GM18951 (cell line): ENCODE results near the gene ZSCAN23.
"Not testable (repeated sequence)": the region's sequence is repeated elsewhere in the genome, so short reads cannot be mapped to it uniquely, and the experiment has no call there.

Experiments
- POLR2A ChIP-seq: IDR thresholded peaks from 4 replicates; pipeline ENCODE4 v1.6.1; 2011; ENCODE audit warnings: mild to moderate bottlenecking; ENCODE audit not compliant: insufficient read length, insufficient read depth; ENCODE audit errors: extremely low read depth
- in situ Hi-C: fragments of 300-500 bp; cut with MboI; formaldehyde crosslinking; loops from one replicate; pipeline ENCODE4 v1.12.0; 2022; ENCODE audit warnings: low sequenced_read_pairs, mixed read lengths, inconsistent platforms; ENCODE audit not compliant: unreplicated experiment

Gene ZSCAN23

GRCh38 chr6:28468056-28468455, 24.8 kb upstream of the ZSCAN23 start:
- in situ Hi-C loops: no loop called here
- TF ChIP-seq POLR2A: no peak

- in situ Hi-C loops: no loop called here
- no peak for TF ChIP-seq POLR2A
Measured at GRCh38 chr6:28462401-28462800, 19.1 kb upstream of the ZSCAN23 start.

DNA sequence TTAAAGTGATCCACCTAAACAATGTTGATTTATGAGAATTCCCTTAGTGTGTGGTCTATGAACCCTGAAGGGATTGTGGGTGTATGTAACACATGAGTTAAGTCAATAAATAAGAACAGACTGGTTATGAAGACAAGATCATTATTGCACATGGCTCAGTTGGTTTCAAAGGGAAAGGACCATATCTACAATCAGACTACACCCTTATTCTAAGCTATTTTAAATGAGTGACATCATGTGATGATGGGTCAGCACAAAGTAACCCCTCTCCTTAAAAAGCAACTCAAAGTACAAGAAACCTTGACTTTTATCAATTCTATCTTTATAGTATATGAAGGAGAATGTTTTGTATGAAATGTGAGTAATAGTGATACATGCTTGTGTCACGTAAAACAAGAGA, 15.3 kb upstream of the ZSCAN23 start:
- TF ChIP-seq POLR2A: no peak
- in situ Hi-C loops: no loop called here

- in situ Hi-C loops: no loop called here
- TF ChIP-seq POLR2A: no peak
Measured at GRCh38 chr6:28449056-28449455, 5.8 kb upstream of the ZSCAN23 start.

DNA sequence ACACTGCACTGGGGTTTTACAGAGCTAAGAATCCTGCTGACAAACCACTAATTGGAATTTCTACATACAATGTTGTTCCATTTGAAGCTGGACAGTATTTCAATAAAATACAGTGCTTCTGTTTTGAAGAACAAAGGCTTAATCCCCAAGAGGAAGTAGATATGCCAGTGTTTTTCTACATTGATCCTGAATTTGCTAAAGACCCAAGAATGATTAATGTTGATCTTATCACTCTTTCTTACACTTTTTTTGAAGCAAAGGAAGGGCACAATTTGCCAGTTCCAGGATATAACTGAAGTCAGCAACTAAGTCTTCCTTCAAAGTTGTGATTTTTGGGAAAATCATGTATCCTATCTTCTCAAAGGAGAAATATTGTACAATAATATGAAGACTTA, 4.2 kb upstream of the ZSCAN23 start:
- in situ Hi-C loops: not testable (repeated sequence)

- in situ Hi-C loops: no loop called here
- no peak for TF ChIP-seq POLR2A
Measured at GRCh38 chr6:28446818-28447511, 3.7 kb upstream of the ZSCAN23 start.

GRCh38 chr6:28444759-28445158, 1.5 kb upstream of the ZSCAN23 start:
- in situ Hi-C loops: not testable (repeated sequence)

DNA sequence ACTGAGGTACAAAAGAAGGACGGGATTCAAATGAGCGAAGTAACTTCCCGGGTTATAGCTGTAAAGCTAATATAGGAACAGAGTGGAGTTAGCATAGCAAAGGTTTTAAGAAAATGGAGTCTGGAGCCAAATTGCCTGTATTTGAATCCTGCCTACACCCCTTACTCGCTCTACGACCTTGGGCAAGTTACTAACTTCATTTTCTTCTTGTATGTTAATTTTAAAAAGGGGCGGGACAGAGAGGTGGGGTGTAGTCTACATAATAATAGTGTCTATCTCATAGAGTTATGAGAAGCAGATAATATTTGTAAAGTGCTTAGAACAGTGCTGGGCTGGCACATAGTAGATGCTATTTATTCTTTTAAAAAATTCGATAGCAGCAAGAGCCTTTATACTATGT, 705 bp downstream of the ZSCAN23 start:
- TF ChIP-seq POLR2A: no peak
- in situ Hi-C loops: no loop called here

- in situ Hi-C loops: no loop called here
- TF ChIP-seq POLR2A: no peak
Measured at GRCh38 chr6:28436404-28436803, 6.9 kb downstream of the ZSCAN23 start.

GRCh38 chr6:28433119-28433518, 10.2 kb downstream of the ZSCAN23 start:
- in situ Hi-C loops: no loop called here
- TF ChIP-seq POLR2A: no peak

- no peak for TF ChIP-seq POLR2A
- in situ Hi-C loops: no loop called here
Measured at GRCh38 chr6:28429781-28430180, 13.5 kb downstream of the ZSCAN23 start.

DNA sequence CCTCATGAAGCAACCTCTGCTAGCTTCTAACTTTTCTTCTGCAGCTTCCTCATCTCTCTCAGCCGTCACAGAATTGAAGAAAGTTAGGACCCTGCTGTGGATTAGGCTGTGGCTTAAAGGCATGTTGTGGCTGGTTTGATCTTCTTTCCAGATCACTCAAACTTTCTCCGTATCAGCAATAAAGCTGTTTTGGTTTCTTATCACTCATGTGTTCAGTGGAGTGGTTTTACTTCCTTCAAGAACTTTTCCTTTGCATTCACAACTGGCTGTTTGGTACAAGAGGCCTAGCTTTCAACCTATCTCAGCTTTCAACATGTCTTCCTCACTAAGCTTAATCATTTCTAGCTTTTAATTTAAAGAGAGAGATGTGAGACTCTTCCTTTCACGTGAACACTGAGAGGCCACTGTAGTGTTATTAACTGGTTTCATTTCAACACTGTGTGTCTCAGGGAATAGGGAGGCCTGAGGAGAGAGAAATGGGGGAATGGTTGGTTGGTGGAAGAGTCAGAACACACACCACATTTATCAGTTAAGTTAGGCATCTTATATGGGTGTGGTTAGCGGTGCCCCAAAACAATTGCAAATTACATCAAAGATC, 17.2 kb downstream of the ZSCAN23 start:
- in situ Hi-C loops: no loop called here

DNA sequence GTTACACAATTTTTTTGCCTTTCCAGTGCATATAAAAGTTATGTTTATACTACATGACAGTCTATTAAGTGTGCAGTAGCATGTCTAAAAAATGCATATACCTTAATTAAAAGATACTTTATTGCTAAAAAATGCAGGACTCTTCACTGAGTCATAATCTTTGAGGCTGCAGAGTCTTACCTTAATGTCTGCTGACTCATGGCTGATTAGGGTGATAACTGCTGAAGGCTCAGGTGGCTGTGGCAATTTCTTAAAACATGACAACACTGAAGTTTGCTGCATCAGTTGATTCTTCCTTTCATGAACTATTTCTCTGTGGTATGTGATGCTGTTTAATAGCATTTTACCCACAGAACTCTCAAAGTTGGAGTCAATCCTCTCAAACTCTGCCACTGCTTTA, 19.1 kb downstream of the ZSCAN23 start:
- in situ Hi-C loops: no loop called here
- no peak for TF ChIP-seq POLR2A

More for the DNA sequence above, 17.2 kb downstream of the ZSCAN23 start:
- no peak for TF ChIP-seq POLR2A

DNA sequence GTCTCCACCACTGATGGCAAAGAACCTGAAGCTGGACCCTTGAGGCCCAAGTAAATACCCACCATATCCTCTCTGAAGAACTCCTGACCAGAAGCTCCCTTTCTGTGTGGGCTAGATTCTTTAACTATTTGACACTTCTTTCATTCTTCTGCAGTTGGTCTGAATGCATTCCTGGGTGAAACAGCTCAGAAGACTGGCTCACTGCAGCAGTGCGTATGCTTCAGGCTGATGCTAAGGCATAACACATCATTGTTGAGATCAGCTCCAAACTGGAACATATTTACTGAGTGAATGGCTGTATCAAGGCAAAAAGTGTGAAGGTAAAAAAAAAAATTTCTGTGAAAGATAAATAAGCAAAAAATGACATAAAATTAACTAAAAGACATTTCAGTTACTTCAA, 19.7 kb downstream of the ZSCAN23 start:
- in situ Hi-C loops: no loop called here
- TF ChIP-seq POLR2A: no peak

- no peak for TF ChIP-seq POLR2A
- in situ Hi-C loops: no loop called here
Measured at GRCh38 chr6:28413681-28414080, 29.6 kb downstream of the ZSCAN23 start.
